ENCODE results near the gene UPF3B.

DNA sequence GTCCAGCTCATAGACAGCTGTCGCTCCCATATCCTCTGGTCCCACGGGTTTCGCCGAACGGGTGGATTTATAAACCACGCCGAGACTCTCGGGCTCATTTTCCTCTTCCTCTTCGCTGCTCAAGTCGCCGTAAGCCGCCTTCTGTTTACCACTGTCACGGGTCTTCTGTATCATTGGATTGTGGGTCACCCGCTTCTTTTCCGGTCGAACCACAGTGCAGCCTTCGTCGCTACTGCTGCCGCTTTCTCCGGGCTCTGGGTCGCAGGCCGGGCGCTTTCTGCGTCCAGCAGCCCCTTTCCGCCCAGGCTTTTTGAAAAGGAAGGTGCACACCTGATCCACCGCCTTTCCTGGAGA is 18.5 kb upstream of the UPF3B start:
- TF ChIP-seq, protein P1, sequence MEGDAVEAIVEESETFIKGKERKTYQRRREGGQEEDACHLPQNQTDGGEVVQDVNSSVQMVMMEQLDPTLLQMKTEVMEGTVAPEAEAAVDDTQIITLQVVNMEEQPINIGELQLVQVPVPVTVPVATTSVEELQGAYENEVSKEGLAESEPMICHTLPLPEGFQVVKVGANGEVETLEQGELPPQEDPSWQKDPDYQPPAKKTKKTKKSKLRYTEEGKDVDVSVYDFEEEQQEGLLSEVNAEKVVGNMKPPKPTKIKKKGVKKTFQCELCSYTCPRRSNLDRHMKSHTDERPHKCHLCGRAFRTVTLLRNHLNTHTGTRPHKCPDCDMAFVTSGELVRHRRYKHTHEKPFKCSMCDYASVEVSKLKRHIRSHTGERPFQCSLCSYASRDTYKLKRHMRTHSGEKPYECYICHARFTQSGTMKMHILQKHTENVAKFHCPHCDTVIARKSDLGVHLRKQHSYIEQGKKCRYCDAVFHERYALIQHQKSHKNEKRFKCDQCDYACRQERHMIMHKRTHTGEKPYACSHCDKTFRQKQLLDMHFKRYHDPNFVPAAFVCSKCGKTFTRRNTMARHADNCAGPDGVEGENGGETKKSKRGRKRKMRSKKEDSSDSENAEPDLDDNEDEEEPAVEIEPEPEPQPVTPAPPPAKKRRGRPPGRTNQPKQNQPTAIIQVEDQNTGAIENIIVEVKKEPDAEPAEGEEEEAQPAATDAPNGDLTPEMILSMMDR (conservative IDR thresholded peaks at IDR 0.05 in 1 of 2, IDR thresholded peaks at IDR 0.05 in 1 of 2; ENCODE audit: extremely low read depth in 1 of 2, insufficient read depth in 1 of 2, low read depth in 1 of 2, low read length in 2 of 2): no peak
- no peak for TF ChIP-seq EZH2 (IDR thresholded peaks at IDR 0.05; ENCODE audit: borderline replicate concordance, low read length)
